Naive thymus-derived CD8-positive, alpha-beta T cell (primary cell): ENCODE data around the gene NPIPB2. TPM values are rescaled to one million over a fixed set of nuclear protein-coding genes. Genes with fewer than 3 reads are reported as not detected.

Source experiments
- ATAC-seq, 2 donors: fragments of 150-1000 bp; cut with Tn5 transposase in 1 of 2; sonication (Bioruptor Pico), chemical (Tn5 transposase) in 1 of 2; 1 replicate in 1 of 2; 2 replicates in 1 of 2; pipeline ENCODE4 v1.10.0; 2021; ENCODE audit warnings: mild to moderate bottlenecking in 2 of 2, moderate library complexity in 2 of 2
- POLR2A ChIA-PET: fragments of 350-600 bp; sonication (Branson Sonifier 250); formaldehyde crosslinking; loops from one replicate; lab custom pipeline; 2021; ENCODE audit warnings: antibody characterized with exemption; lab: Charles Lee
- DNase-seq, 10 donors: peaks; one replicate each; pipeline versions ENCODE4 v3.0.0 to v3.0.0-alpha.2; 2020 to 2022
- H3K27ac Mint-ChIP-seq, 10 donors: one replicate each; pipeline ENCODE4 v1.8.0; 2020 to 2022; ENCODE audit warnings: mild to moderate bottlenecking in 10 of 10, mixed read lengths in 10 of 10, moderate library complexity in 4 of 10, inconsistent platforms in 1 of 10
- H3K27me3 Mint-ChIP-seq, 5 donors: one replicate each; pipeline ENCODE4 v1.8.0; 2021 to 2022; ENCODE audit warnings: mixed read lengths in 5 of 5
- H3K36me3 Mint-ChIP-seq, 3 donors: one replicate each; pipeline ENCODE4 v1.8.0; 2020 to 2022; ENCODE audit warnings: mixed read lengths in 3 of 3, mild to moderate bottlenecking in 2 of 3, inconsistent platforms in 1 of 3
- H3K4me1 Mint-ChIP-seq, 4 donors: one replicate each; pipeline ENCODE4 v1.8.0; 2021 to 2022; ENCODE audit warnings: mixed read lengths in 4 of 4
- H3K4me3 Mint-ChIP-seq, 10 donors: one replicate each; pipeline ENCODE4 v1.8.0; 2020 to 2022; ENCODE audit warnings: mild to moderate bottlenecking in 10 of 10, mixed read lengths in 10 of 10, moderate library complexity in 6 of 10, inconsistent platforms in 1 of 10
- H3K9me3 Mint-ChIP-seq, 9 donors: one replicate each; pipeline ENCODE4 v1.8.0; 2020 to 2022; ENCODE audit warnings: mixed read lengths in 9 of 9, mild to moderate bottlenecking in 3 of 9, inconsistent platforms in 1 of 9, moderate library complexity in 1 of 9
- polyA plus RNA-seq, 3 donors: library from polyadenylated mRNA; unstranded; fragments of 300-500 nt; fragmentation: Illumina TruSeq; gene quantifications; one replicate each; pipeline ENCODE4 v1.2.3, GENCODE V29; 2021
- total RNA-seq, 8 experiments: library from RNA in 2 of 8; stranded (reverse) in 2 of 8; gene quantifications; one replicate each; pipeline ENCODE4 v1.2.3 and lab custom pipeline; 2021 to 2026

NPIPB2 gene
- total and polyA plus RNA-seq, 5 experiments from 2014 or later = 1.1 to 24.5 (median 10.3) TPM; not detected in 1

GRCh38 chr16:11914210-11915113, 27.4 kb downstream of the NPIPB2 start:
- ATAC-seq (peak in 1 of 2 donors; percentile 35), DNase-seq (peak in 8 of 10 donors; percentile 2 to 64 (median 38))
- H3K27ac Mint-ChIP-seq = peak overlapping the region; percentile 93 to 98 (median 97)
- H3K27me3 Mint-ChIP-seq = no peaks in the 10 kb centered on the region
- peaks cover 0 to 16% (median 0%) of the 10 kb centered on the region in 3 donors for H3K36me3 Mint-ChIP-seq
- POLR2A ChIA-PET = interaction anchor here (2.1 to 2.2 kb wide), 2 partner anchors 62 to 153 kb away, joined by 6 to 14 read pairs; partner anchors contain the start of gene SNX29
- peak overlapping the region; percentile 88 to 99 (median 95) for H3K4me3 Mint-ChIP-seq
- no peaks in the 10 kb centered on the region for H3K9me3 Mint-ChIP-seq
- H3K4me1 Mint-ChIP-seq = peaks cover 24 to 54% (median 47%) of the 10 kb centered on the region in 4 donors

GRCh38 chr16:11913425-11914079, 28.3 kb downstream of the NPIPB2 start:
- Mint-ChIP-seq H3K9me3 (no peaks in the 10 kb centered on the region), H3K27me3 (no peaks in the 10 kb centered on the region), H3K4me1 (peaks cover 24 to 60% (median 54%) of the 10 kb centered on the region in 4 donors), H3K27ac (peak overlapping the region; percentile 93 to 98 (median 97)), H3K4me3 (peak overlapping the region; percentile 88 to 99 (median 95)), H3K36me3 (peaks cover 0 to 19% (median 0%) of the 10 kb centered on the region in 3 donors)
- POLR2A ChIA-PET = no interaction called here
- ATAC-seq (peak; percentile 8 to 43), DNase-seq (peak in 7 of 10 donors; percentile 7 to 76 (median 57))

DNA sequence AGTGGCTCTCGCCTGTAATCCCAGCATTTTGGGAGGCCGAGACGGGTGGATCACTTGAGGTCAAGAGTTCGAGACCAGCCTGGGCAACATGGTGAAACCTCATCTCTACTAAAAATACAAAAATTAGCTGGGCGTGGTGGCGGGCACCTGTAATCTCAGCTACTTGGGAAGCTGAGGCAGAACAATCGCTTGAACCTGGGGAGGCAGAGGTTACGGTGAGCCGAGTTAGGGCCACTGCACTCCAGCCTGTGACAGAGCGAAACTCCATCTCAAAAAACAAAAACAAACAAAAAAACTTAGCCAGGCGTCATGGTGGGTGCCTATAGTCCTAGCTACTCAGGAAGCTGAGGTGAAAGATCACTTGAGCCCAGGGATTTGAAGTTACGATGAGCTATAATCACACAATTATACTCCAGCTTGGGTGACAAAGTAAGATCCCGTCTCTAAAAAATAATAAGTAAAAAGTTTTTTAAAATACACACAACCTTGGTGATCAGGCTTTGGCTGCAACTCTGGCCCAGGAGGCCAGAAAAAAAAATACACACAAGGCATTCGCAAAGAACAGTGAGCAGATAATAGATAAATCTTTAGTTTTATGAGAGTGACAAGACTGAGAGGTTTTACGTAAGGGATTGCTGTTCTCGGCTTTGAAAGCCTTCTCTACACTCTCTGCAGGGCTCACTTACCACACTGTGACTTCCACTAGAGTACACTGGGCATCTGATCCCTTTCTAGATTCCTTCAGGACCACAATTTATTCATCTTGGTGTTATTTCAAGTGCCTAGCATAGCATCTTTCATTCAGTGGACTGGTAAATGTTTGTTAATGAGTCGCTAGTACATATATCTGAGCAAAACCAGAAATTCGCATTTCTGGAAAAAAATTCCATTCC, 31.9 kb downstream of the NPIPB2 start:
- Mint-ChIP-seq H3K27ac (peak overlapping the region in 9 of 10 donors; percentile 7 to 65 (median 27)), H3K36me3 (peaks cover 0 to 46% (median 3%) of the 10 kb centered on the region in 3 donors), H3K9me3 (no peaks in the 10 kb centered on the region), H3K4me1 (peaks cover 34 to 78% (median 71%) of the 10 kb centered on the region in 4 donors), H3K4me3 (peak overlapping the region in 9 of 10 donors; percentile 4 to 46 (median 34)), H3K27me3 (no peaks in the 10 kb centered on the region)
- no peak for ATAC-seq
- DNase-seq = no peak
- POLR2A ChIA-PET = interaction anchor here (0.6 kb wide), 1 partner anchor 50 kb away, joined by 4 read pairs; no protein-coding TSS in a partner anchor

DNA sequence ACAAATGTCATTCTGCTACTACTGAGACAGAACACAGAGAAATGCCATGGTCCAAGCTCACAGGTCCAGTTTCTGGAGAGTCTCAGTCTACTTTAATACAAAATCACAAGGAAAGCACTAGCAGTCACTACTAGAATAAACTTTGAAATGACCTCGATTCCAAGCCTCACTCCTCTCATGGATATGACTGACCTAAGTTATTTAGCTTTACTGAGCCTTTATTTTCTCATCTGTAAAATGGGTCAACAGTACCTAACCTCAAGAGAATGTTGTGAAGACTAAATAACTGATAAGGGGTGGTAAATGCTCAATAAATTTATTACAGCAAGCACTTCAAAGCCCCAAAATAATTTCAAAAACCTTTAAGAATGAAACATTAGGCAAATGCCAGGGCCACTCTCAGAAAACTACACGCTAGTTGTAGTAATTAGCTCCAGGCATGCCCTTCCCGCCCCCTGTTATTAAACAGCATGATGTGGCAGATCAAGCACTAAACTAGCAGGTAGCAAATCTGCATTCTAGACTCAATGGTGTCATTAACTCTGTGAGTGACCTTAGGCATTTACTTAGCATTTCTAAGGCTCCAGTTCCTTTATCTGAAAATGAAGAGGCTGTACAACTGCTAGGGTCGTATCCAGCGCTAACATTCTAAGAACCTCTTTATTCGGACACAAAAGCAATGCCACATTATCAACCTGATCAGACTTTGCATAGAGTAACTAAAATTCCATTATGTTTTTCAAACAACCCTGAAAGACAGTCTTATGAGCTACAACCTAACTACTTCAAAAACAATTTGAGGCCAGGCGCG, 34.5 kb downstream of the NPIPB2 start:
- POLR2A ChIA-PET = interaction anchor here (0.5 to 1.6 kb wide), 3 partner anchors 8 to 46 kb away, joined by 3 to 6 read pairs (median 4); partner anchors contain the start of gene GSPT1
- H3K27ac Mint-ChIP-seq = peak overlapping the region in 4 of 10 donors; percentile 25 to 80 (median 58)
- no peaks in the 10 kb centered on the region for H3K27me3 Mint-ChIP-seq
- peaks cover 26 to 71% (median 65%) of the 10 kb centered on the region in 4 donors for H3K4me1 Mint-ChIP-seq
- peak overlapping the region in 5 of 10 donors; percentile 10 to 39 (median 30) for H3K4me3 Mint-ChIP-seq
- ATAC-seq = no peak
- DNase-seq = no peak
- no peaks in the 10 kb centered on the region for H3K9me3 Mint-ChIP-seq
- peaks cover 0 to 52% (median 5%) of the 10 kb centered on the region in 3 donors for H3K36me3 Mint-ChIP-seq

DNA sequence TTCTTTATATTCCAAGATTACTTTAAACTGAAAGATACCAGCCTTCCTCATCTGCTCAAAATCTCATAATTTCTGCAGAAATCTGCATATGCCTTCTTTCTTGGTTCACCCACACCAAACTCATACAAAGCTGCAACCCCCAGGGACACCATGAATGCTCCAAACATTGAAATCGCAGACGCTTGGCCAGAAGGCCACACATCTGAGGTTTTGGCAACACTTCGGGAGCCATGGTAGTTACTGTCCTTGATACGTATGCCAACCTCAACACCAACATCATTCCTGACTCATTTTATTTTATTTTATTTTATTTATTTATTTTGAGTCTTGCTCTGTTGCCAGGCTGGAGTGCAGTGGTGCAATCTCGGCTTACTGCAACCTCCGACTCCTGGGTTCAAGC, 37.9 kb downstream of the NPIPB2 start:
- peak overlapping the region in 2 of 10 donors; percentile 26 to 36 for H3K4me3 Mint-ChIP-seq
- DNase-seq = no peak
- no peak for ATAC-seq
- H3K4me1 Mint-ChIP-seq = peaks cover 30 to 71% (median 60%) of the 10 kb centered on the region in 4 donors
- no peaks in the 10 kb centered on the region for H3K9me3 Mint-ChIP-seq
- H3K27me3 Mint-ChIP-seq = no peaks in the 10 kb centered on the region
- POLR2A ChIA-PET = no interaction called here
- H3K36me3 Mint-ChIP-seq = peaks cover 0 to 55% (median 5%) of the 10 kb centered on the region in 3 donors
- peak overlapping the region in 1 of 10 donors; percentile 14 for H3K27ac Mint-ChIP-seq

GRCh38 chr16:11901091-11901490, 40.8 kb downstream of the NPIPB2 start:
- no peak for ATAC-seq
- no peaks in the 10 kb centered on the region for H3K27me3 Mint-ChIP-seq
- no peak for DNase-seq
- peaks cover 0 to 58% (median 1%) of the 10 kb centered on the region in 3 donors for H3K36me3 Mint-ChIP-seq
- H3K27ac Mint-ChIP-seq = peak overlapping the region in 6 of 10 donors; percentile 6 to 88 (median 58)
- peaks cover 27 to 62% (median 54%) of the 10 kb centered on the region in 4 donors for H3K4me1 Mint-ChIP-seq
- H3K4me3 Mint-ChIP-seq = peak overlapping the region in 1 of 10 donors; percentile 8
- POLR2A ChIA-PET = interaction anchor here (0.7 kb wide), 1 partner anchor 17 kb away, joined by 4 read pairs; no protein-coding TSS in a partner anchor
- H3K9me3 Mint-ChIP-seq = no peaks in the 10 kb centered on the region

- POLR2A ChIA-PET = interaction anchor here (1.3 kb wide), 1 partner anchor 10 kb away, joined by 4 read pairs; no protein-coding TSS in a partner anchor
- H3K27me3 Mint-ChIP-seq = no peaks in the 10 kb centered on the region
- H3K9me3 Mint-ChIP-seq = no peaks in the 10 kb centered on the region
- H3K4me3 Mint-ChIP-seq = no peak overlapping the region
- ATAC-seq = no peak
- no peak for DNase-seq
- peaks cover 0 to 64% (median 5%) of the 10 kb centered on the region in 3 donors for H3K36me3 Mint-ChIP-seq
- H3K27ac Mint-ChIP-seq = peak overlapping the region in 9 of 10 donors; percentile 0 to 73 (median 31)
- peaks cover 17 to 40% (median 35%) of the 10 kb centered on the region in 4 donors for H3K4me1 Mint-ChIP-seq
These were observed 45.2 kb downstream of the NPIPB2 start for GRCh38 chr16:11896486-11897176.

- ATAC-seq (no peak), DNase-seq (no peak)
- H3K36me3 Mint-ChIP-seq = peaks cover 0 to 78% (median 12%) of the 10 kb centered on the region in 3 donors
- H3K4me3 Mint-ChIP-seq = no peak overlapping the region
- no peaks in the 10 kb centered on the region for H3K9me3 Mint-ChIP-seq
- peaks cover 5 to 14% (median 9%) of the 10 kb centered on the region in 4 donors for H3K4me1 Mint-ChIP-seq
- H3K27ac Mint-ChIP-seq = peak overlapping the region in 1 of 10 donors; percentile 25
- POLR2A ChIA-PET = no interaction called here
- no peaks in the 10 kb centered on the region for H3K27me3 Mint-ChIP-seq
These were observed 48.3 kb downstream of the NPIPB2 start for GRCh38 chr16:11893571-11893970.

GRCh38 chr16:11892761-11893160, 49.1 kb downstream of the NPIPB2 start:
- DNase-seq (no peak), ATAC-seq (no peak)
- POLR2A ChIA-PET = interaction anchor here (0.6 kb wide), 1 partner anchor 15 kb away, joined by 3 read pairs; no protein-coding TSS in a partner anchor
- H3K9me3 Mint-ChIP-seq = no peaks in the 10 kb centered on the region
- H3K27me3 Mint-ChIP-seq = no peaks in the 10 kb centered on the region
- peaks cover 0 to 79% (median 15%) of the 10 kb centered on the region in 3 donors for H3K36me3 Mint-ChIP-seq
- H3K27ac Mint-ChIP-seq = peak overlapping the region in 1 of 10 donors; percentile 15
- H3K4me3 Mint-ChIP-seq = no peak overlapping the region
- H3K4me1 Mint-ChIP-seq = peaks cover 2 to 8% (median 4%) of the 10 kb centered on the region in 4 donors

GRCh38 chr16:11890231-11890965, 51.4 kb downstream of the NPIPB2 start:
- DNase-seq (no peak), ATAC-seq (no peak)
- no peak overlapping the region for H3K27ac Mint-ChIP-seq
- peaks cover 0 to 5% (median under 1%) of the 10 kb centered on the region in 4 donors for H3K4me1 Mint-ChIP-seq
- POLR2A ChIA-PET = no interaction called here
- no peak overlapping the region for H3K4me3 Mint-ChIP-seq
- no peaks in the 10 kb centered on the region for H3K9me3 Mint-ChIP-seq
- H3K27me3 Mint-ChIP-seq = no peaks in the 10 kb centered on the region
- H3K36me3 Mint-ChIP-seq = peaks cover 9 to 79% (median 30%) of the 10 kb centered on the region in 3 donors
